Measurements from ENCODE around the gene MPC2.
"Not testable (repeated sequence)": the region's sequence is repeated elsewhere in the genome, so short reads cannot be mapped to it uniquely, and the experiment has no call there.

The MPC2 gene

GRCh38 chr1:167904652-167905130 lies 32.2 kb downstream of the MPC2 start:
- DNase-seq = no peak

GRCh38 chr1:167900907-167901306 lies 36.0 kb downstream of the MPC2 start:
- DNase-seq = no peak

GRCh38 chr1:167899253-167899681 lies 37.6 kb downstream of the MPC2 start:
- DNase-seq = no peak

GRCh38 chr1:167898578-167899222 lies 38.2 kb downstream of the MPC2 start:
- no peak for DNase-seq

- no peak for DNase-seq
Measured at GRCh38 chr1:167893798-167894197, 43.1 kb downstream of the MPC2 start.

GRCh38 chr1:167890400-167890799 lies 46.5 kb downstream of the MPC2 start:
- DNase-seq = no peak

GRCh38 chr1:167887187-167887586 lies 49.7 kb downstream of the MPC2 start:
- not testable (repeated sequence) for DNase-seq

- DNase-seq = no peak
Measured at GRCh38 chr1:167882376-167882775, 54.5 kb downstream of the MPC2 start.

GRCh38 chr1:167881786-167882185 lies 55.1 kb downstream of the MPC2 start:
- no peak for DNase-seq

- DNase-seq = no peak
Measured at GRCh38 chr1:167881069-167881468, 55.8 kb downstream of the MPC2 start.

- DNase-seq = no peak
Measured at GRCh38 chr1:167880580-167881021, 56.3 kb downstream of the MPC2 start.

GRCh38 chr1:167879508-167879907 lies 57.4 kb downstream of the MPC2 start:
- no peak for DNase-seq

GRCh38 chr1:167878372-167879160 lies 58.3 kb downstream of the MPC2 start:
- DNase-seq = no peak

GRCh38 chr1:167876597-167877175 lies 60.2 kb downstream of the MPC2 start:
- no peak for DNase-seq

- DNase-seq = no peak
Measured at GRCh38 chr1:167871331-167871730, 65.5 kb downstream of the MPC2 start.

GRCh38 chr1:167869157-167870001 lies 67.5 kb downstream of the MPC2 start:
- DNase-seq = not testable (repeated sequence)

GRCh38 chr1:167866739-167867414 lies 70.0 kb downstream of the MPC2 start:
- not testable (repeated sequence) for DNase-seq

Data from CD4-positive, alpha-beta T cell treated with Interleukin-6 for 4 hours (primary cell).